Calu3 (cell line): ENCODE measurements around the gene REM1. TPM values are rescaled to one million over a fixed set of nuclear protein-coding genes. Genes with fewer than 3 reads are reported as not detected.
"Not testable (repeated sequence)": the region's sequence is repeated elsewhere in the genome, so short reads cannot be mapped to it uniquely, and the experiment has no call there.

Experiments used
- BruUV-seq: library from RNA; stranded (reverse); fragments of 400-500 nt; replicated peaks from 2 replicates; lab custom pipeline; 2021; lab: Mats Ljungman, UMichigan
- CTCF ChIA-PET: fragments of 300-600 bp; sonication (Branson Sonifier 250); formaldehyde crosslinking; loops from one replicate; lab custom pipeline; 2022; ENCODE audit warnings: antibody characterized with exemption; lab: Charles Lee
- DNase-seq: peaks from one replicate; pipeline ENCODE4 v3.0.0; 2022
- H3K27ac Mint-ChIP-seq: one replicate; pipeline ENCODE4 v1.8.0; 2022; ENCODE audit warnings: mixed read lengths; ENCODE audit not compliant: unreplicated experiment
- H3K27me3 Mint-ChIP-seq: one replicate; pipeline ENCODE4 v1.8.0; 2022; ENCODE audit warnings: mixed read lengths; ENCODE audit not compliant: unreplicated experiment
- H3K36me3 Mint-ChIP-seq: one replicate; pipeline ENCODE4 v1.8.0; 2022; ENCODE audit warnings: mild to moderate bottlenecking, moderate library complexity, mixed read lengths; ENCODE audit not compliant: insufficient read depth, unreplicated experiment
- H3K4me1 Mint-ChIP-seq: one replicate; pipeline ENCODE4 v1.8.0; 2022; ENCODE audit warnings: mild to moderate bottlenecking, low read depth, mixed read lengths; ENCODE audit not compliant: unreplicated experiment
- H3K4me3 Mint-ChIP-seq: one replicate; pipeline ENCODE4 v1.8.0; 2022; ENCODE audit warnings: mild to moderate bottlenecking, low read depth, moderate library complexity, mixed read lengths; ENCODE audit not compliant: unreplicated experiment
- H3K9me3 Mint-ChIP-seq: one replicate; pipeline ENCODE4 v1.8.0; 2022; ENCODE audit warnings: low read depth, mixed read lengths; ENCODE audit not compliant: unreplicated experiment
- CTCF ChIP-seq: fragments of 200-600 bp; IDR thresholded peaks from one replicate; pipeline ENCODE4 v1.8.0; 2022; ENCODE audit warnings: antibody characterized with exemption; ENCODE audit not compliant: unreplicated experiment
- intact Hi-C: fragments of 100-400 bp; cut with micrococcal nuclease; formaldehyde crosslinking; loops from one replicate; pipeline ENCODE4 v1.10.0; 2022; ENCODE audit not compliant: unreplicated experiment
- total RNA-seq: library from RNA; stranded (reverse); gene quantifications from 2 replicates; pipeline ENCODE4 v1.2.3, GENCODE V29; 2022

Gene REM1
- total RNA-seq, 1 experiment from 2014 or later: not detected

GRCh38 chr20:31454361-31454760 is 20.7 kb upstream of the REM1 start:
- DNase-seq: no peak
- Mint-ChIP-seq H3K36me3 (no peaks in the 10 kb centered on the region), H3K4me3 (no peak overlapping the region), H3K27me3 (peaks cover 26% of the 10 kb centered on the region), H3K4me1 (no peaks in the 10 kb centered on the region), H3K27ac (no peak overlapping the region), H3K9me3 (no peaks in the 10 kb centered on the region)
- CTCF ChIA-PET: interaction anchor here (0.7 kb wide), 2 partner anchors 17 to 415 kb away, joined by 3 read pairs; no protein-coding TSS in a partner anchor
- no TSS peak for BruUV-seq
- intact Hi-C loops: loop anchor here (10.0 kb wide), 1 partner anchor 140 kb away; no protein-coding TSS in a partner anchor
- no peak for TF ChIP-seq CTCF

DNA sequence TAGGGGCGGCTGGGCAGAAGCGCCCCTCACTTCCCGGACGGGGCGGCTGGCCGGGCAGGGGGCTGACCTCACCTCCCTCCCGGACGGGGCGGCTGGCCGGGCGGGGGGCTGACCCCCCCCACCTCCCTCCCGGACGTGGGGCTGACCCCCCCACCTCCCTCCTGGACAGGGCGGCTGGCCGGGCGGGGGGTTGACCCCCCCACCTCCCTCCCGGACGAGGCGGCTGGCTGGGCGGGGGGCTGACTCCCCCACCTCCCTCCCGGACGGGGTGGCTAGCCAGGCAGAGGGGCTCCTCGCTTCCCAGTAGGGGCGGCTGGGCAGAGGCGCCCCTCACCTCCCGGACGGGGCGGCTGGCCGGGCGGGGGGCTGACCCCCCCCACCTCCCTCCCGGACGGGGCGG is 4.1 kb upstream of the REM1 start:
- DNase-seq, H3K36me3 Mint-ChIP-seq, H3K27ac Mint-ChIP-seq, H3K9me3 Mint-ChIP-seq, CTCF ChIA-PET, H3K4me3 Mint-ChIP-seq, intact Hi-C loops, BruUV-seq, H3K4me1 Mint-ChIP-seq: not testable (repeated sequence)
- H3K27me3 Mint-ChIP-seq: peaks cover 56% of the 10 kb centered on the region

GRCh38 chr20:31472395-31473330 is 2.4 kb upstream of the REM1 start:
- Mint-ChIP-seq H3K4me1 (no peaks in the 10 kb centered on the region), H3K27ac (no peak overlapping the region), H3K36me3 (no peaks in the 10 kb centered on the region), H3K27me3 (peaks cover 69% of the 10 kb centered on the region), H3K9me3 (no peaks in the 10 kb centered on the region), H3K4me3 (no peak overlapping the region)
- no peak for DNase-seq
- intact Hi-C loops: no loop called here
- CTCF ChIA-PET: interaction anchor here (1.5 to 3.7 kb wide), 2 partner anchors 13 to 31 kb away, joined by 3 to 17 read pairs; no protein-coding TSS in a partner anchor
- no TSS peak for BruUV-seq
- TF ChIP-seq CTCF: no peak

GRCh38 chr20:31473331-31474096 is 1.6 kb upstream of the REM1 start:
- Mint-ChIP-seq H3K36me3 (no peaks in the 10 kb centered on the region), H3K27me3 (peaks cover 69% of the 10 kb centered on the region), H3K4me1 (no peaks in the 10 kb centered on the region), H3K4me3 (no peak overlapping the region), H3K27ac (no peak overlapping the region), H3K9me3 (no peaks in the 10 kb centered on the region)
- DNase-seq: no peak
- CTCF ChIA-PET: interaction anchor here (0.6 to 3.7 kb wide), 5 partner anchors 12 to 161 kb away, joined by 3 to 17 read pairs (median 3); no protein-coding TSS in a partner anchor
- no TSS peak for BruUV-seq
- no peak for TF ChIP-seq CTCF
- intact Hi-C loops: no loop called here
